ENCODE results near the gene ARID4B. TPM values are rescaled to one million over a fixed set of nuclear protein-coding genes. Genes with fewer than 3 reads are reported as not detected.
A peak's percentile ranks its signal among the peaks of the same experiment; 100 is the strongest.

Gene ARID4B
- total and polyA plus RNA-seq, 2 donors (not counting 3 experiments of a cell fraction or from before 2014, with no cell fraction given) = 6.7 to 40.7 TPM

DNA sequence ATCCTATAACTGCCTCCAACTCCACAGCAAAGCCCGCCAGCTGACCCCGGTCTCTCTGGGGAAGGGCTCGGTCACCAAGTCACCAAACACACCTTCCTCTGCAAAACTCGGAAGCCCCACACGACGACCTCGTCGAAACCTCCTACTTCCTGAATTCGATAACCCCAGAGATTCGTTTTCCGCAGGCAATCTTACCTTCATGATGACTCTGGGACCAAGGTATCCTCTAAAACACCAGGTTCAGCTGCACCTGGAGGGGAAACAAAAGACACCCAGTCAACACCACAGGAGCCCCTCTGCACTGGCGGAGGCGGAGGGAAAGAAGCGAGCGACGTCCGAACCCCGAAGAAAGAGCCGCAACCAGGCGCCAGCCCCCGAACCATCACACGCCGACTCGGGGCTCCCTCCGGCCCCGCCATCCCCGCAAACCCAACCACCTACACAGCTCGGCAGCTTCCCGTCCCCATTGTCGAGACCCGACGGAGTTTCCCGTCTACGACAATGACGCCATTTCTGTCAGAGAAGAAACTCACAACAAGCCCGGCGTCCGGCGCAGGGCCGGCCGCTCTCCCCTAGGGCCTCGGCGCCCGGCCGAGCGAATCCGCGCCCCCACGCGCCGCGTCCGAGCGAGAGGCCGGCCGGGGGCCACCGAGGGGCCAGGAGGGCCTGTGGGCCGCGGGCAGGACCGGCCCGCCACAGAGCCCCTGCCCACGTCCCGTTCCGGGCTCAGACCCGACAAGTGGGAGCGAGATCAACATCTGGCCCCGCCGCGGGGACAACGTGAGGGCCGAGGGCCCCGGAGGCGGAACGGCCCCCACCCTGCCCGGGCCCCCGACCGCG lies 1.0 kb downstream of the ARID4B start:
- peaks cover 15% of the 10 kb centered on the region for H4K20me1 ChIP-seq (replicated peaks; ENCODE audit: control insufficient read depth, extremely low read depth, insufficient read depth, low read length)
- peak; percentile 63 for DNase-seq (ENCODE audit: low read depth, low spot score)
- POLR2A ChIA-PET = no interaction called here
- no peaks in the 10 kb centered on the region for H3K27me3 ChIP-seq (ENCODE audit: control insufficient read depth in 2 of 2, insufficient read depth in 2 of 2, low read length in 2 of 2)
- no peaks in the 10 kb centered on the region for H3K9me3 ChIP-seq (replicated peaks; ENCODE audit: control insufficient read depth, insufficient read depth, low read length)
- H3K4me1 ChIP-seq (ENCODE audit: control insufficient read depth, extremely low read depth, insufficient read depth, low read length) = peaks cover 28% of the 10 kb centered on the region
- peak overlapping the region; percentile 97 for H3K4me2 ChIP-seq (ENCODE audit: insufficient read depth, low read length)
- dilution Hi-C loops (cut with MboI; ENCODE audit: extremely low pct_ligation_motif_present, low sequenced_read_pairs) (no loop called here), intact Hi-C loops (cut with micrococcal nuclease) (loop anchor here (5.0 to 10.0 kb wide), 3 partner anchors 130 to 678 kb away; partner anchors contain the start of gene RBM34)
- no peaks in the 10 kb centered on the region for H3K9me1 ChIP-seq (replicated peaks; ENCODE audit: control insufficient read depth, extremely low read depth, insufficient read depth, low read length)
- peak overlapping the region; percentile 86 for H3K27ac ChIP-seq (ENCODE audit: insufficient read depth, low read depth, low read length)
- peak overlapping the region; percentile 96 for H3K9ac ChIP-seq (replicated peaks; ENCODE audit: extremely low read depth, insufficient read depth, low read length)
- CTCF ChIA-PET = interaction anchor here (0.7 to 5.7 kb wide), 2 partner anchors 16 to 89 kb away, joined by 3 to 56 read pairs; no protein-coding TSS in a partner anchor
- no peaks in the 10 kb centered on the region for H3K36me3 ChIP-seq (ENCODE audit: control insufficient read depth in 2 of 2, extremely low read depth in 1 of 2, insufficient read depth in 2 of 2, low read length in 2 of 2)
- peak overlapping the region; percentile 6 for H2AFZ ChIP-seq (ENCODE audit: low read depth, low read length)
- TF ChIP-seq POLR2AphosphoS5 (IDR thresholded peaks at IDR 0.05; ENCODE audit: insufficient read depth, low read depth, low read length) (no peak), MYC (IDR thresholded peaks at IDR 0.05; ENCODE audit: low read depth, low read length) (no peak), GATA2 (IDR thresholded peaks at IDR 0.05; ENCODE audit: insufficient read depth, insufficient read length, low read depth, low read length) (peak; percentile 26), EZH2 (IDR thresholded peaks at IDR 0.05; ENCODE audit: borderline replicate concordance, low read depth, low read length, severe bottlenecking) (no peak), FOS (IDR thresholded peaks at IDR 0.05; ENCODE audit: borderline replicate concordance, insufficient read depth, low read length) (no peak), JUN (IDR thresholded peaks at IDR 0.05; ENCODE audit: borderline replicate concordance, insufficient read depth, insufficient read length, low read depth) (no peak), POLR2A (IDR thresholded peaks at IDR 0.05; ENCODE audit: low read depth, low read length) (no peak)
- TF ChIP-seq, protein P1, sequence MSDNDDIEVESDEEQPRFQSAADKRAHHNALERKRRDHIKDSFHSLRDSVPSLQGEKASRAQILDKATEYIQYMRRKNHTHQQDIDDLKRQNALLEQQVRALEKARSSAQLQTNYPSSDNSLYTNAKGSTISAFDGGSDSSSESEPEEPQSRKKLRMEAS (IDR thresholded peaks at IDR 0.05; ENCODE audit: insufficient read depth, insufficient read length) = no peak
- TF ChIP-seq, protein P2, sequence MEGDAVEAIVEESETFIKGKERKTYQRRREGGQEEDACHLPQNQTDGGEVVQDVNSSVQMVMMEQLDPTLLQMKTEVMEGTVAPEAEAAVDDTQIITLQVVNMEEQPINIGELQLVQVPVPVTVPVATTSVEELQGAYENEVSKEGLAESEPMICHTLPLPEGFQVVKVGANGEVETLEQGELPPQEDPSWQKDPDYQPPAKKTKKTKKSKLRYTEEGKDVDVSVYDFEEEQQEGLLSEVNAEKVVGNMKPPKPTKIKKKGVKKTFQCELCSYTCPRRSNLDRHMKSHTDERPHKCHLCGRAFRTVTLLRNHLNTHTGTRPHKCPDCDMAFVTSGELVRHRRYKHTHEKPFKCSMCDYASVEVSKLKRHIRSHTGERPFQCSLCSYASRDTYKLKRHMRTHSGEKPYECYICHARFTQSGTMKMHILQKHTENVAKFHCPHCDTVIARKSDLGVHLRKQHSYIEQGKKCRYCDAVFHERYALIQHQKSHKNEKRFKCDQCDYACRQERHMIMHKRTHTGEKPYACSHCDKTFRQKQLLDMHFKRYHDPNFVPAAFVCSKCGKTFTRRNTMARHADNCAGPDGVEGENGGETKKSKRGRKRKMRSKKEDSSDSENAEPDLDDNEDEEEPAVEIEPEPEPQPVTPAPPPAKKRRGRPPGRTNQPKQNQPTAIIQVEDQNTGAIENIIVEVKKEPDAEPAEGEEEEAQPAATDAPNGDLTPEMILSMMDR (IDR thresholded peaks at IDR 0.05; ENCODE audit: extremely low read depth in 1 of 2, insufficient read depth in 1 of 2, low read depth in 1 of 2, low read length in 2 of 2) = no peak
- no peak for FAIRE-seq
- peak overlapping the region; percentile 82 to 92 (median 89) for H3K4me3 ChIP-seq (replicated peaks in 1 of 3; ENCODE audit: insufficient read depth in 1 of 3, low read depth in 1 of 3, low read length in 3 of 3)
- BruUV-seq (replicated peaks) = no TSS peak
- H3K79me2 ChIP-seq (ENCODE audit: control insufficient read depth, insufficient read depth, low read length) = peaks cover 86% of the 10 kb centered on the region
